ENCODE measurements around the gene SLC29A2.

GRCh38 chr11:66410191-66410590 lies 38.6 kb upstream of the SLC29A2 start:
- TF ChIP-seq CTCF (IDR thresholded peaks at IDR 0.05) (no peak), EZH2 (IDR thresholded peaks at IDR 0.05; ENCODE audit: borderline replicate concordance, insufficient read depth, low read depth, low read length, poor library complexity, severe bottlenecking) (no peak)

Data from B cell (primary cell).